ENCODE data around the gene TPM1.

Gene TPM1

GRCh38 chr15:63035253-63035652 is 7.3 kb upstream of the TPM1 start:
- TF ChIP-seq, protein P1, sequence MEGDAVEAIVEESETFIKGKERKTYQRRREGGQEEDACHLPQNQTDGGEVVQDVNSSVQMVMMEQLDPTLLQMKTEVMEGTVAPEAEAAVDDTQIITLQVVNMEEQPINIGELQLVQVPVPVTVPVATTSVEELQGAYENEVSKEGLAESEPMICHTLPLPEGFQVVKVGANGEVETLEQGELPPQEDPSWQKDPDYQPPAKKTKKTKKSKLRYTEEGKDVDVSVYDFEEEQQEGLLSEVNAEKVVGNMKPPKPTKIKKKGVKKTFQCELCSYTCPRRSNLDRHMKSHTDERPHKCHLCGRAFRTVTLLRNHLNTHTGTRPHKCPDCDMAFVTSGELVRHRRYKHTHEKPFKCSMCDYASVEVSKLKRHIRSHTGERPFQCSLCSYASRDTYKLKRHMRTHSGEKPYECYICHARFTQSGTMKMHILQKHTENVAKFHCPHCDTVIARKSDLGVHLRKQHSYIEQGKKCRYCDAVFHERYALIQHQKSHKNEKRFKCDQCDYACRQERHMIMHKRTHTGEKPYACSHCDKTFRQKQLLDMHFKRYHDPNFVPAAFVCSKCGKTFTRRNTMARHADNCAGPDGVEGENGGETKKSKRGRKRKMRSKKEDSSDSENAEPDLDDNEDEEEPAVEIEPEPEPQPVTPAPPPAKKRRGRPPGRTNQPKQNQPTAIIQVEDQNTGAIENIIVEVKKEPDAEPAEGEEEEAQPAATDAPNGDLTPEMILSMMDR (conservative IDR thresholded peaks at IDR 0.05; ENCODE audit: low read depth, low read length) = no peak
- no peak for DNase-seq (ENCODE audit: low read depth)
- H3K4me3 ChIP-seq (ENCODE audit: low read depth, low read length) = no peak overlapping the region

DNA sequence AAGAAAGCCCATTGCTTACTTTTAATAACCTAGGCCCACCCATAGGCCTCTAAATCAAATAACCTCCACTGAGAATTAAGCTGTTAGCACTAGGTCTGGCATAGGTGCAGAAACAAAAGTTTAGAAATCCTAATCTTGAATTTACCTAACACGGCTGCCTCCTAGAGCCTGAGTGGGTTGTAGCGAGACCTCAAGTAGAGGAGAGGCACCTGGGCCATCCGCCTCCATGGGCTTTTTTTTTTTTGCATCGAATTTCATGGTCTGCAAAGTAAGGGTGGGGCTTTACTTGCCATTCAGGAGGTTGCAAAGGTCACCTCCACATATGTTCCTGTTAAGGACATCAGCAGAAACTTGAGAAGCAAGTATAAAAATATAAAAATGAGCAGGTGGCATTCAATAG is 6.6 kb upstream of the TPM1 start:
- H3K4me3 ChIP-seq (ENCODE audit: low read depth, low read length) = no peak overlapping the region
- TF ChIP-seq, protein P1 (conservative IDR thresholded peaks at IDR 0.05; ENCODE audit: low read depth, low read length) = peak; percentile 7
- DNase-seq (ENCODE audit: low read depth) = no peak

DNA sequence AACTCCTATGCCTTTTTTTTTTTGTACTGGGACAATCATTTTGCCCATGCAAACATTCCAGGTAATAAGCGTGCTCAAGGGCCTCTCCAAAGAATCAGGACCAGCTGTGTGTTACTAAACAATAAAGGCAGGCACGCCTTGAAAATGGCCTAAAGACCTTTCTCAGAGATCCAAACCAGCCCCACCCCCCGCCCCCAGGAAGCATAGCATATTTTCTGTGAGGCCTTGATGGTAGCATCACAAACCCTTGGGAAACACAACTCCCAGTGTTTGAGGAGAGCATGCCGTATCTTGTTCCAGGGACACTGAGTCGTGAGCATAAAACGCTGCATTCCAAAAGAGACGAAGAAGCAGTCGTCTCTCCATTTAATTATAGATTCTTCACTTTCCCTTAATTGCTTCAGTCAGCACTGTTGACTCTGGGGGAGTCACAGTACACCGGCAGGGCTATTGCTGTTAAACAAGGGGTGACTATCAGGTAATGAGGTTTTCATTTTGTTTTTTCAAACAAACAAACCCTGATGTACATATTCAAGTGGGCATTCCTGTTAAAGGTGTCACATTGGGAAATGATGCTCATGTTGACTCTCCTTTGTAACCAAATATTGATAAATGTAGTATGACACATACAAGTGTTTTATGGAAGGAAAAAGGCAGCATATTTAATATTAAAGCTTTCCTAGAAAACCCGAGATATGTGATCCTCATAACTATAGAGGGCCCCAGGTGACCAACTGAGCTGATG is 4.4 kb upstream of the TPM1 start:
- TF ChIP-seq, protein P1 (conservative IDR thresholded peaks at IDR 0.05; ENCODE audit: low read depth, low read length) = no peak
- no peak overlapping the region for H3K4me3 ChIP-seq (ENCODE audit: low read depth, low read length)
- DNase-seq (ENCODE audit: low read depth) = no peak

- TF ChIP-seq, protein P1 (conservative IDR thresholded peaks at IDR 0.05; ENCODE audit: low read depth, low read length) = no peak
- no peak overlapping the region for H3K4me3 ChIP-seq (ENCODE audit: low read depth, low read length)
- peak; percentile 91 for DNase-seq (ENCODE audit: low read depth)
These were observed 3.4 kb upstream of the TPM1 start for GRCh38 chr15:63038926-63039673.

DNA sequence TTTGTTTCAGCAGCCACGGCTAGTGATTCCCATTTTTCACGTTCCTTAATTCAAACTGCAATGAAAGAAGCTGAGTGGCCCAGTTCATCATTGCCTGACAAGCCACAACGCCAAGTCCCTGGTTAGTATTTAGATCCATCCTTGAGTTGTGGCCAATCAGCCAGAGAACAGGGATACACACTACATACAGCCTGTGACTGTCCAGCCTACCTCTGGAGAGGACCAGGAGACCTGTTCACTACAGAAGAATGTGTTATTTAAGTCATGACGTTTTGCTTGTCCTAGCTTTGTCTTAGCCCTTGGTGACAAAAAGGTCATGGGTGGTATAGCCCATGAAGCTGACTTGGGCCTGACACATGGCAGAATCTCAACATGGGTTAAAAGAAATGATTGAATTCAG is 2.7 kb upstream of the TPM1 start:
- no peak overlapping the region for H3K4me3 ChIP-seq (ENCODE audit: low read depth, low read length)
- TF ChIP-seq, protein P1 (conservative IDR thresholded peaks at IDR 0.05; ENCODE audit: low read depth, low read length) = no peak
- no peak for DNase-seq (ENCODE audit: low read depth)

GRCh38 chr15:63040509-63040908 is 2.0 kb upstream of the TPM1 start:
- TF ChIP-seq, protein P1 (conservative IDR thresholded peaks at IDR 0.05; ENCODE audit: low read depth, low read length) = no peak
- H3K4me3 ChIP-seq (ENCODE audit: low read depth, low read length) = no peak overlapping the region
- DNase-seq (ENCODE audit: low read depth) = no peak

All from choroid plexus epithelial cell (primary cell).